Fibroblast of villous mesenchyme (primary cell): ENCODE data around the gene SLC38A9. TPM values are rescaled to one million over a fixed set of nuclear protein-coding genes. Genes with fewer than 3 reads are reported as not detected.
A peak's percentile ranks its signal among the peaks of the same experiment; 100 is the strongest.

Experiments used
- DNase-seq: peaks from one replicate; pipeline ENCODE4 v3.0.0-alpha.2; 2010; ENCODE audit warnings: low read depth
- H3K4me3 ChIP-seq: 2 replicates; pipeline ENCODE4 v1.5.1; 2011; ENCODE audit warnings: low read depth, mild to moderate bottlenecking, low read length
- CTCF ChIP-seq: IDR thresholded peaks from 2 replicates; pipeline ENCODE4 v1.5.1; 2012; ENCODE audit warnings: low read depth, mild to moderate bottlenecking, low read length; ENCODE audit not compliant: insufficient read depth
- total RNA-seq: library from RNA; depleted of rRNA; stranded (reverse); fragments of >200 nt; gene quantifications from 2 replicates; pipeline ENCODE4 v1.2.3, GENCODE V29; 2012

SLC38A9 gene
- total RNA-seq, 1 donor, result 52.7 TPM

GRCh38 chr5:55667938-55668337 lies 44.2 kb downstream of the SLC38A9 start:
- no peak for TF ChIP-seq CTCF
- H3K4me3 ChIP-seq, result no peak overlapping the region
- no peak for DNase-seq

GRCh38 chr5:55665065-55665464 lies 47.1 kb downstream of the SLC38A9 start:
- no peak for TF ChIP-seq CTCF
- H3K4me3 ChIP-seq, result no peak overlapping the region
- DNase-seq, result no peak

- TF ChIP-seq CTCF, result no peak
- no peak for DNase-seq
- no peak overlapping the region for H3K4me3 ChIP-seq
These were observed 54.7 kb downstream of the SLC38A9 start for GRCh38 chr5:55657443-55657842.

- DNase-seq, result peak; percentile 87
- TF ChIP-seq CTCF, result no peak
- no peak overlapping the region for H3K4me3 ChIP-seq
These were observed 61.7 kb downstream of the SLC38A9 start for GRCh38 chr5:55650386-55650785.

- TF ChIP-seq CTCF, result no peak
- no peak overlapping the region for H3K4me3 ChIP-seq
- no peak for DNase-seq
These were observed 62.2 kb downstream of the SLC38A9 start for GRCh38 chr5:55649963-55650362.

GRCh38 chr5:55645304-55645703 lies 66.8 kb downstream of the SLC38A9 start:
- no peak overlapping the region for H3K4me3 ChIP-seq
- no peak for TF ChIP-seq CTCF
- DNase-seq, result peak; percentile 89

GRCh38 chr5:55638455-55638854 lies 73.7 kb downstream of the SLC38A9 start:
- no peak for TF ChIP-seq CTCF
- no peak overlapping the region for H3K4me3 ChIP-seq
- peak; percentile 72 for DNase-seq
